ENCODE results near the gene SGK1.

Gene SGK1

DNA sequence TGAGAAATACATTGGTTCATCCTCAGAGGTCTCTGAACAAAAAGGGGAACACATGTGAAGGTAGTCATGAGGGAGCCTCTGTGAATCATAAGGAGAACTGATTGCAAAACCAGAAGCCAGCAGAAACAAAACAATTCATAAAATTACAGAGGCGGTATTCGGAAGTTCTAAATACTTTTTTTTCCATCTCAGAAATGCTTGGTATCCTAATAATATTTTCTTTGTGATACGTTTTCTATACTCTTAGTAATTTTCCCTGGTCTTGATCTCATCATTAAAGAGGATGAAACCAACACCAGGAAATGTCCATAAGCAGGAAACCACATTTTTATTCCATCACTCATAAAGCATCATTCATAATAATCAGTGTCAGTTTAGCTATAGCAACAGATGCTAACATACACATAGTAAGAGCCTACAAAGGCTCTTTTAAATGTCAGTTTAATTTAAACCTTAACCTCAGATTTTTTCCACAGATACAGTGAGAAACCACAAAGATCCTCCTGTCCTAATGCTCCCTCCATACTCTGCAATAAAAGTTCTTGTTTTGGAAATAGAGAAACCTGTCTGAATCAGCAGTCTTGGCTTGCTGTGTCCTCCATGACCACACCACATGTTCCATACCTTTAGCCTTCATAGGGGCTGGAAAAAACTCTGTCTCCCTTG is 29.2 kb downstream of the SGK1 start:
- Histone ChIP-seq H3K4me1 (ENCODE audit: insufficient read depth, low read length, severe bottlenecking) (no peaks in the 10 kb centered on the region), H4K20me1 (ENCODE audit: insufficient read depth, low read length) (no peaks in the 10 kb centered on the region), H3K27ac (ENCODE audit: low read depth, low read length, poor library complexity, severe bottlenecking) (no peak overlapping the region), H3K9ac (ENCODE audit: low read length) (no peak overlapping the region), H3K9me2 (ENCODE audit: low read depth, low read length) (no peaks in the 10 kb centered on the region), H3K9me3 (ENCODE audit: low read length) (no peaks in the 10 kb centered on the region), H3F3A (ENCODE audit: insufficient read depth, low read length) (no peaks in the 10 kb centered on the region), H3K79me2 (ENCODE audit: insufficient read depth, low read length) (no peaks in the 10 kb centered on the region), H2AFZ (ENCODE audit: low read length) (no peak overlapping the region), H3K4me3 (ENCODE audit: low read depth, low read length, poor library complexity, severe bottlenecking) (no peak overlapping the region), H3K36me3 (ENCODE audit: insufficient read depth, low read length) (no peaks in the 10 kb centered on the region), H3K4me2 (ENCODE audit: low read length) (no peak overlapping the region), H3K27me3 (ENCODE audit: insufficient read depth, low read length) (no peaks in the 10 kb centered on the region)
- TF ChIP-seq, protein P1, sequence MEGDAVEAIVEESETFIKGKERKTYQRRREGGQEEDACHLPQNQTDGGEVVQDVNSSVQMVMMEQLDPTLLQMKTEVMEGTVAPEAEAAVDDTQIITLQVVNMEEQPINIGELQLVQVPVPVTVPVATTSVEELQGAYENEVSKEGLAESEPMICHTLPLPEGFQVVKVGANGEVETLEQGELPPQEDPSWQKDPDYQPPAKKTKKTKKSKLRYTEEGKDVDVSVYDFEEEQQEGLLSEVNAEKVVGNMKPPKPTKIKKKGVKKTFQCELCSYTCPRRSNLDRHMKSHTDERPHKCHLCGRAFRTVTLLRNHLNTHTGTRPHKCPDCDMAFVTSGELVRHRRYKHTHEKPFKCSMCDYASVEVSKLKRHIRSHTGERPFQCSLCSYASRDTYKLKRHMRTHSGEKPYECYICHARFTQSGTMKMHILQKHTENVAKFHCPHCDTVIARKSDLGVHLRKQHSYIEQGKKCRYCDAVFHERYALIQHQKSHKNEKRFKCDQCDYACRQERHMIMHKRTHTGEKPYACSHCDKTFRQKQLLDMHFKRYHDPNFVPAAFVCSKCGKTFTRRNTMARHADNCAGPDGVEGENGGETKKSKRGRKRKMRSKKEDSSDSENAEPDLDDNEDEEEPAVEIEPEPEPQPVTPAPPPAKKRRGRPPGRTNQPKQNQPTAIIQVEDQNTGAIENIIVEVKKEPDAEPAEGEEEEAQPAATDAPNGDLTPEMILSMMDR (IDR thresholded peaks at IDR 0.05; ENCODE audit: low read length): no peak
- no peak for TF ChIP-seq EZH2 (IDR thresholded peaks at IDR 0.05; ENCODE audit: borderline replicate concordance, low read length)

DNA sequence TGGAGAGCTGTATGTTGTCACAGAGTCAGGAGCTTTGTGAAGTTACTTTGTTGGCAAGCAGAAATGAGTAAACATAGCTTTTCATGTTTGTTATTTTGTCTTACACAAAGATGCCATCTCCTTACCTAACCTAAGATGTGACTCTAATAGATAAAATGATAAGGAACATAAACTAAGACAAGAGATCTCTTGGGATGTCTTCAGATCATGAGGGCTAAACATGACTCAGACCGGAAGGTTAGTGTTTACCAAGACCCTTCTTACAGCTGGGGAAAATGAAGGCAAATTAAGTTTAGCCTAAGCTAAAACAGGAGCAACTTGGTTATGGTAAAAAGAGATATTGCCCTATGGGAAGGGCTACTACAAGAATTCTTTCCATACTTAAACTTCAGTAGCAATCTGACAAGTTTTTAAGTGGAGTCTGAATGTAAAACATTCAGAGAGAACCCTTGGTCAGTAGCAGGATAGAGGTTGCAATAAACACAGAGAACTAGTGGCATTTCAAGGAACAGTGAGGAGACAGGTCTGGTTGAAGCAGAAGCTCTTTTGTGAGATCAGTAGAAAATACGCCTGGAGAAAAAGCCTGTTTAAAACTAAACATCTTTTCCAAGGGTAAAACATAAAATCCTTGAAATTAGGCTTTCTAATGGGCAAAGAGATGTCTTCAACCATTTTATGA is 29.9 kb downstream of the SGK1 start:
- TF ChIP-seq, protein P1 (IDR thresholded peaks at IDR 0.05; ENCODE audit: low read length): no peak
- no peak for TF ChIP-seq EZH2 (IDR thresholded peaks at IDR 0.05; ENCODE audit: borderline replicate concordance, low read length)
- Histone ChIP-seq H4K20me1 (ENCODE audit: insufficient read depth, low read length) (no peaks in the 10 kb centered on the region), H2AFZ (ENCODE audit: low read length) (no peak overlapping the region), H3K9me2 (ENCODE audit: low read depth, low read length) (no peaks in the 10 kb centered on the region), H3F3A (ENCODE audit: insufficient read depth, low read length) (no peaks in the 10 kb centered on the region), H3K9ac (ENCODE audit: low read length) (no peak overlapping the region), H3K79me2 (ENCODE audit: insufficient read depth, low read length) (no peaks in the 10 kb centered on the region), H3K4me1 (ENCODE audit: insufficient read depth, low read length, severe bottlenecking) (no peaks in the 10 kb centered on the region), H3K4me3 (ENCODE audit: low read depth, low read length, poor library complexity, severe bottlenecking) (no peak overlapping the region), H3K27me3 (ENCODE audit: insufficient read depth, low read length) (no peaks in the 10 kb centered on the region), H3K4me2 (ENCODE audit: low read length) (no peak overlapping the region), H3K36me3 (ENCODE audit: insufficient read depth, low read length) (no peaks in the 10 kb centered on the region), H3K27ac (ENCODE audit: low read depth, low read length, poor library complexity, severe bottlenecking) (no peak overlapping the region), H3K9me3 (ENCODE audit: low read length) (no peaks in the 10 kb centered on the region)

DNA sequence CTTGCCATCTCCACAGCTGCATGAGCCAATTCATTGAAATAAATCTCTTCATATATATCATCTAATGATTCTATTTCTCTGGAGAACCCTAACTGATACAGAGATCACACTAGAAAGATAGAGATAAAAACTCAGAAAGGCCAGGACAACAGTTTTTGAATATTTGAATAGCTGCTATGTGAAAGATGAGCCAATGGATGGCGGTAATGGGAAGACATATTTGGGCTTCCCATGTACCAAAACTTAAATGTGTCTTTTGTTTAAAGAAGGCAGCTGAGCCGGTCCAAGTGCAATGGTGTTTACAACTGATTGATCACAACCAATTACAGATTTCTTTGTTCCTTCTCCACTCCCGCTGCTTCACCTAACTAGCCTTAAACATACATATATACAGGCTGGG is 35.1 kb downstream of the SGK1 start:
- H3K4me2 ChIP-seq (ENCODE audit: low read length): no peak overlapping the region
- no peaks in the 10 kb centered on the region for H3K4me1 ChIP-seq (ENCODE audit: insufficient read depth, low read length, severe bottlenecking)
- no peaks in the 10 kb centered on the region for H3K9me2 ChIP-seq (ENCODE audit: low read depth, low read length)
- H2AFZ ChIP-seq (ENCODE audit: low read length): no peak overlapping the region
- H3K27me3 ChIP-seq (ENCODE audit: insufficient read depth, low read length): no peaks in the 10 kb centered on the region
- no peaks in the 10 kb centered on the region for H4K20me1 ChIP-seq (ENCODE audit: insufficient read depth, low read length)
- no peaks in the 10 kb centered on the region for H3K36me3 ChIP-seq (ENCODE audit: insufficient read depth, low read length)
- H3F3A ChIP-seq (ENCODE audit: insufficient read depth, low read length): no peaks in the 10 kb centered on the region
- TF ChIP-seq, protein P1 (IDR thresholded peaks at IDR 0.05; ENCODE audit: low read length): no peak
- no peak for TF ChIP-seq EZH2 (IDR thresholded peaks at IDR 0.05; ENCODE audit: borderline replicate concordance, low read length)
- H3K9me3 ChIP-seq (ENCODE audit: low read length): no peaks in the 10 kb centered on the region
- H3K27ac ChIP-seq (ENCODE audit: low read depth, low read length, poor library complexity, severe bottlenecking): no peak overlapping the region
- H3K9ac ChIP-seq (ENCODE audit: low read length): no peak overlapping the region
- no peaks in the 10 kb centered on the region for H3K79me2 ChIP-seq (ENCODE audit: insufficient read depth, low read length)
- H3K4me3 ChIP-seq (ENCODE audit: low read depth, low read length, poor library complexity, severe bottlenecking): no peak overlapping the region
